H9 (cell line): Measurements from ENCODE around the gene ARHGAP24. TPM values are rescaled to one million over a fixed set of nuclear protein-coding genes. Genes with fewer than 3 reads are reported as not detected.

ENCODE experiments used
- DNase-seq: peaks from one replicate; pipeline ENCODE4 v3.0.0-alpha.2; 2017
- H2AFZ ChIP-seq: one replicate; pipeline ENCODE4 v1.6.1; 2013; ENCODE audit warnings: mild to moderate bottlenecking, low read length, control low read depth, moderate library complexity
- H2AK5ac ChIP-seq: 2 replicates; pipeline ENCODE4 v1.6.1; 2013; ENCODE audit warnings: low read length, control low read depth, mixed read lengths; ENCODE audit not compliant: insufficient read length
- H2BK120ac ChIP-seq: one replicate; pipeline ENCODE4 v1.6.1; 2013; ENCODE audit warnings: low read depth, mild to moderate bottlenecking, low read length, control low read depth, inconsistent platforms; ENCODE audit not compliant: poor library complexity, severe bottlenecking
- H2BK12ac ChIP-seq: 2 replicates; pipeline ENCODE4 v1.6.1; 2013; ENCODE audit warnings: low read length, control low read depth, mixed read lengths, low read depth; ENCODE audit not compliant: insufficient read length
- H2BK15ac ChIP-seq: 2 replicates; pipeline ENCODE4 v1.6.1; 2013; ENCODE audit warnings: low read depth, low read length, control low read depth
- H2BK20ac ChIP-seq: one replicate; pipeline ENCODE4 v1.6.1; 2013; ENCODE audit warnings: low read depth, mild to moderate bottlenecking, low read length, control low read depth, inconsistent platforms; ENCODE audit not compliant: poor library complexity, severe bottlenecking
- H2BK5ac ChIP-seq: 2 replicates; pipeline ENCODE4 v1.6.1; 2013; ENCODE audit warnings: low read length, control low read depth, mixed read lengths; ENCODE audit not compliant: insufficient read length
- H3K14ac ChIP-seq: 2 replicates; pipeline ENCODE4 v1.6.1; 2013; ENCODE audit warnings: low read length, control low read depth; ENCODE audit not compliant: insufficient read depth
- H3K18ac ChIP-seq: 2 replicates; pipeline ENCODE4 v1.6.1; 2013; ENCODE audit warnings: low read depth, mild to moderate bottlenecking, mixed read lengths, low read length, control low read depth; ENCODE audit not compliant: insufficient read length
- H3K23ac ChIP-seq: 2 replicates; pipeline ENCODE4 v1.6.1; 2013; ENCODE audit warnings: low read length, control low read depth, mixed read lengths, low read depth; ENCODE audit not compliant: insufficient read length
- H3K23me2 ChIP-seq: 2 replicates; pipeline ENCODE4 v1.6.1; 2013; ENCODE audit warnings: low read depth, mild to moderate bottlenecking, mixed read lengths, low read length, control low read depth; ENCODE audit not compliant: insufficient read length, poor library complexity, severe bottlenecking
- H3K27ac ChIP-seq: 2 replicates; pipeline ENCODE4 v1.5.1; 2013; ENCODE audit warnings: low read length, control low read depth, mixed read lengths, low read depth; ENCODE audit not compliant: insufficient read length
- H3K27me3 ChIP-seq: 2 replicates; pipeline ENCODE4 v1.6.1; 2013; ENCODE audit warnings: low read length, control low read depth, inconsistent platforms; ENCODE audit not compliant: insufficient read depth
- H3K4ac ChIP-seq: 2 replicates; pipeline ENCODE4 v1.6.1; 2013; ENCODE audit warnings: low read depth, mild to moderate bottlenecking, control low read depth, inconsistent platforms, low read length, moderate library complexity
- H3K4me1 ChIP-seq: 2 replicates; pipeline ENCODE4 v1.6.1; 2013; ENCODE audit warnings: low read length, control low read depth, inconsistent platforms; ENCODE audit not compliant: insufficient read depth
- H3K4me2 ChIP-seq: 2 replicates; pipeline ENCODE4 v1.6.1; 2013; ENCODE audit warnings: low read length, control low read depth, mixed read lengths; ENCODE audit not compliant: insufficient read length, insufficient read depth
- H3K56ac ChIP-seq: 2 replicates; pipeline ENCODE4 v1.6.1; 2013; ENCODE audit warnings: low read depth, mild to moderate bottlenecking, mixed read lengths, low read length, control low read depth; ENCODE audit not compliant: insufficient read length
- H3K79me1 ChIP-seq: 2 replicates; pipeline ENCODE4 v1.6.1; 2013; ENCODE audit warnings: low read depth, mild to moderate bottlenecking, moderate library complexity, low read length, control low read depth, inconsistent platforms; ENCODE audit not compliant: insufficient read depth, poor library complexity, severe bottlenecking
- H3K79me2 ChIP-seq: 2 replicates; pipeline ENCODE4 v1.6.1; 2013; ENCODE audit warnings: low read length, control low read depth, inconsistent platforms; ENCODE audit not compliant: insufficient read depth
- H3K9ac ChIP-seq: 2 replicates; pipeline ENCODE4 v1.6.1; 2013; ENCODE audit warnings: low read length, control low read depth, mixed read lengths; ENCODE audit not compliant: insufficient read length; ENCODE audit errors: extremely low read depth
- H3K9me3 ChIP-seq: one replicate; pipeline ENCODE4 v1.6.1; 2013; ENCODE audit warnings: low read depth, low read length, inconsistent platforms; ENCODE audit not compliant: control insufficient read depth
- H3T11ph ChIP-seq: one replicate; pipeline ENCODE4 v1.6.1; 2013; ENCODE audit warnings: mild to moderate bottlenecking, low read length, control low read depth, inconsistent platforms
- H4K20me1 ChIP-seq: one replicate; pipeline ENCODE4 v1.6.1; 2013; ENCODE audit not compliant: control insufficient read depth, insufficient read length, insufficient read depth
- H4K5ac ChIP-seq: 2 replicates; pipeline ENCODE4 v1.6.1; 2013; ENCODE audit warnings: low read depth, mild to moderate bottlenecking, mixed read lengths, low read length, control low read depth; ENCODE audit not compliant: insufficient read length
- H4K8ac ChIP-seq: replicated peaks from 2 replicates; pipeline ENCODE4 v1.6.1; 2013; ENCODE audit warnings: low read length, control low read depth, mixed read lengths, low read depth; ENCODE audit not compliant: insufficient read length
- H4K91ac ChIP-seq: 2 replicates; pipeline ENCODE4 v1.6.1; 2013; ENCODE audit warnings: low read depth, mild to moderate bottlenecking, moderate library complexity, mixed read lengths, low read length, control low read depth; ENCODE audit not compliant: insufficient read length
- H3K27ac Mint-ChIP-seq, 3 experiments: 2 replicates in 2 of 3; 3 replicates in 1 of 3; pipeline ENCODE4 v1.8.0; 2020 to 2021; ENCODE audit warnings: mixed read lengths in 3 of 3, mild to moderate bottlenecking in 1 of 3, moderate library complexity in 1 of 3
- H3K27me3 Mint-ChIP-seq: 2 replicates; pipeline ENCODE4 v1.8.0; 2021; ENCODE audit warnings: low read depth, mild to moderate bottlenecking, moderate library complexity, mixed read lengths
- H3K36me3 Mint-ChIP-seq, 3 experiments: 2 replicates in 2 of 3; 3 replicates in 1 of 3; pipeline ENCODE4 v1.8.0; 2020 to 2021; ENCODE audit warnings: low read depth in 3 of 3, mixed read lengths in 3 of 3; ENCODE audit not compliant: insufficient read depth in 1 of 3
- H3K4me1 Mint-ChIP-seq, 2 experiments: 2 replicates each; pipeline ENCODE4 v1.8.0; 2020; ENCODE audit warnings: mixed read lengths in 2 of 2
- H3K4me3 Mint-ChIP-seq, 2 experiments: 2 replicates in 1 of 2; 3 replicates in 1 of 2; pipeline ENCODE4 v1.8.0; 2020 to 2021; ENCODE audit warnings: mild to moderate bottlenecking in 2 of 2, mixed read lengths in 2 of 2, moderate library complexity in 1 of 2
- H3K9me3 Mint-ChIP-seq, 2 experiments: 2 replicates in 1 of 2; 3 replicates in 1 of 2; pipeline ENCODE4 v1.8.0; 2020; ENCODE audit warnings: mild to moderate bottlenecking in 2 of 2, mixed read lengths in 2 of 2, moderate library complexity in 1 of 2
- WGBS: extraction: QIAGEN DNeasy Blood & Tissue Kit; methylation state at CpG from one replicate; pipeline ENCODE4 v1.1.7; 2013; ENCODE audit warnings: missing lambda C conversion rate, low lambda C conversion rate, mixed read lengths; ENCODE audit not compliant: insufficient read length; ENCODE audit errors: extremely low coverage; 5-methylcytosine and 5-hydroxymethylcytosine counted together
- total RNA-seq: library from RNA; stranded (reverse); gene quantifications from 2 replicates; pipeline ENCODE4 v1.2.1, GENCODE V29; 2021
- TF ChIP-seq, protein P1 (sequence below): fragments of 200-600 bp; sonication (generic); conservative IDR thresholded peaks from 3 replicates; pipeline ENCODE4 v1.8.0; 2021; ENCODE audit warnings: antibody characterized with exemption, mild to moderate bottlenecking

ARHGAP24 gene
- total RNA-seq, 1 experiment from 2014 or later, result 0.37 TPM

GRCh38 chr4:85520765-85521749 lies 46.1 kb downstream of the ARHGAP24 start:
- H3K27ac Mint-ChIP-seq, result no peak overlapping the region; a peak in 1 of 7 replicates
- no peak overlapping the region for H3K4me3 Mint-ChIP-seq
- no peak overlapping the region for H3K23ac ChIP-seq
- no peaks in the 10 kb centered on the region for H3K79me1 ChIP-seq
- no peak overlapping the region for H3K18ac ChIP-seq
- TF ChIP-seq, protein P1, sequence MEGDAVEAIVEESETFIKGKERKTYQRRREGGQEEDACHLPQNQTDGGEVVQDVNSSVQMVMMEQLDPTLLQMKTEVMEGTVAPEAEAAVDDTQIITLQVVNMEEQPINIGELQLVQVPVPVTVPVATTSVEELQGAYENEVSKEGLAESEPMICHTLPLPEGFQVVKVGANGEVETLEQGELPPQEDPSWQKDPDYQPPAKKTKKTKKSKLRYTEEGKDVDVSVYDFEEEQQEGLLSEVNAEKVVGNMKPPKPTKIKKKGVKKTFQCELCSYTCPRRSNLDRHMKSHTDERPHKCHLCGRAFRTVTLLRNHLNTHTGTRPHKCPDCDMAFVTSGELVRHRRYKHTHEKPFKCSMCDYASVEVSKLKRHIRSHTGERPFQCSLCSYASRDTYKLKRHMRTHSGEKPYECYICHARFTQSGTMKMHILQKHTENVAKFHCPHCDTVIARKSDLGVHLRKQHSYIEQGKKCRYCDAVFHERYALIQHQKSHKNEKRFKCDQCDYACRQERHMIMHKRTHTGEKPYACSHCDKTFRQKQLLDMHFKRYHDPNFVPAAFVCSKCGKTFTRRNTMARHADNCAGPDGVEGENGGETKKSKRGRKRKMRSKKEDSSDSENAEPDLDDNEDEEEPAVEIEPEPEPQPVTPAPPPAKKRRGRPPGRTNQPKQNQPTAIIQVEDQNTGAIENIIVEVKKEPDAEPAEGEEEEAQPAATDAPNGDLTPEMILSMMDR, result no peak
- no CpG with 5 or more reads among the region's 5 CpGs for WGBS
- H2BK20ac ChIP-seq, result no peak overlapping the region
- no peaks in the 10 kb centered on the region for H3K9me3 Mint-ChIP-seq
- no peaks in the 10 kb centered on the region for H3K27me3 ChIP-seq
- no peak overlapping the region for H3K4ac ChIP-seq
- H4K20me1 ChIP-seq, result no peaks in the 10 kb centered on the region
- H3K27me3 Mint-ChIP-seq, result no peaks in the 10 kb centered on the region
- no peaks in the 10 kb centered on the region for H3K36me3 Mint-ChIP-seq
- H3K9me3 ChIP-seq, result no peaks in the 10 kb centered on the region
- H2AFZ ChIP-seq, result no peak overlapping the region
- H2BK15ac ChIP-seq, result no peak overlapping the region
- H4K91ac ChIP-seq, result no peak overlapping the region
- H4K5ac ChIP-seq, result no peak overlapping the region
- no peak overlapping the region for H2BK120ac ChIP-seq
- peaks cover 3 to 4% of the 10 kb centered on the region in 2 experiments; a peak in 2 of 4 replicates for H3K4me1 Mint-ChIP-seq
- no peak overlapping the region for H3K14ac ChIP-seq
- H3T11ph ChIP-seq, result no peak overlapping the region
- H2BK5ac ChIP-seq, result no peak overlapping the region
- no peak overlapping the region for H3K27ac ChIP-seq
- no peak overlapping the region for H2AK5ac ChIP-seq
- H2BK12ac ChIP-seq, result no peak overlapping the region
- no peak overlapping the region for H3K9ac ChIP-seq
- H3K79me2 ChIP-seq, result no peaks in the 10 kb centered on the region
- no peak overlapping the region for H4K8ac ChIP-seq
- H3K56ac ChIP-seq, result no peak overlapping the region
- no peak overlapping the region for H3K4me2 ChIP-seq
- H3K23me2 ChIP-seq, result no peaks in the 10 kb centered on the region
- DNase-seq, result no peak
- no peaks in the 10 kb centered on the region for H3K4me1 ChIP-seq
